ENCODE results near the gene R3HDM4.
A peak's percentile ranks its signal among the peaks of the same experiment; 100 is the strongest.

The R3HDM4 gene

GRCh38 chr19:947090-947706 lies 34.2 kb upstream of the R3HDM4 start:
- no peak for DNase-seq

- no peak for DNase-seq
These were observed 32.6 kb upstream of the R3HDM4 start for GRCh38 chr19:945401-946252.

- DNase-seq = no peak
These were observed 31.7 kb upstream of the R3HDM4 start for GRCh38 chr19:944663-945241.

- no peak for DNase-seq
These were observed 31.1 kb upstream of the R3HDM4 start for GRCh38 chr19:944171-944567.

GRCh38 chr19:943551-944170 lies 30.6 kb upstream of the R3HDM4 start:
- DNase-seq = no peak

GRCh38 chr19:942133-942645 lies 29.2 kb upstream of the R3HDM4 start:
- no peak for DNase-seq

GRCh38 chr19:941292-942132 lies 28.5 kb upstream of the R3HDM4 start:
- DNase-seq = no peak

GRCh38 chr19:940591-941291 lies 27.7 kb upstream of the R3HDM4 start:
- DNase-seq = peak; percentile 36 to 64

GRCh38 chr19:939922-940321 lies 26.9 kb upstream of the R3HDM4 start:
- no peak for DNase-seq

- DNase-seq = no peak
These were observed 26.4 kb upstream of the R3HDM4 start for GRCh38 chr19:939439-939838.

GRCh38 chr19:938233-938923 lies 25.4 kb upstream of the R3HDM4 start:
- no peak for DNase-seq

GRCh38 chr19:937259-937694 lies 24.3 kb upstream of the R3HDM4 start:
- no peak for DNase-seq

- DNase-seq = no peak
These were observed 23.1 kb upstream of the R3HDM4 start for GRCh38 chr19:936175-936546.

- peak; percentile 72 to 77 for DNase-seq
These were observed 22.0 kb upstream of the R3HDM4 start for GRCh38 chr19:934865-935479.

GRCh38 chr19:934197-934840 lies 21.3 kb upstream of the R3HDM4 start:
- no peak for DNase-seq

GRCh38 chr19:933553-933882 lies 20.5 kb upstream of the R3HDM4 start:
- no peak for DNase-seq

GRCh38 chr19:932648-933552 lies 19.9 kb upstream of the R3HDM4 start:
- peak; percentile 50 to 77 for DNase-seq

GRCh38 chr19:931860-932647 lies 19.0 kb upstream of the R3HDM4 start:
- DNase-seq = no peak

Measured in NCI-H524 (cell line).